Fibroblast of villous mesenchyme (primary cell): ENCODE data around the gene FAM50B. TPM values are rescaled to one million over a fixed set of nuclear protein-coding genes. Genes with fewer than 3 reads are reported as not detected.

Experiments used
- DNase-seq: peaks from one replicate; pipeline ENCODE4 v3.0.0-alpha.2; 2010; ENCODE audit warnings: low read depth
- H3K4me3 ChIP-seq: 2 replicates; pipeline ENCODE4 v1.5.1; 2011; ENCODE audit warnings: low read depth, mild to moderate bottlenecking, low read length
- total RNA-seq: library from RNA; depleted of rRNA; stranded (reverse); fragments of >200 nt; gene quantifications from 2 replicates; pipeline ENCODE4 v1.2.3, GENCODE V29; 2012
- TF ChIP-seq, protein P1 (sequence below): IDR thresholded peaks from 2 replicates; pipeline ENCODE4 v1.5.1; 2012; ENCODE audit warnings: low read depth, mild to moderate bottlenecking, low read length; ENCODE audit not compliant: insufficient read depth

FAM50B gene
- total RNA-seq, 1 donor: 6.0 TPM

DNA sequence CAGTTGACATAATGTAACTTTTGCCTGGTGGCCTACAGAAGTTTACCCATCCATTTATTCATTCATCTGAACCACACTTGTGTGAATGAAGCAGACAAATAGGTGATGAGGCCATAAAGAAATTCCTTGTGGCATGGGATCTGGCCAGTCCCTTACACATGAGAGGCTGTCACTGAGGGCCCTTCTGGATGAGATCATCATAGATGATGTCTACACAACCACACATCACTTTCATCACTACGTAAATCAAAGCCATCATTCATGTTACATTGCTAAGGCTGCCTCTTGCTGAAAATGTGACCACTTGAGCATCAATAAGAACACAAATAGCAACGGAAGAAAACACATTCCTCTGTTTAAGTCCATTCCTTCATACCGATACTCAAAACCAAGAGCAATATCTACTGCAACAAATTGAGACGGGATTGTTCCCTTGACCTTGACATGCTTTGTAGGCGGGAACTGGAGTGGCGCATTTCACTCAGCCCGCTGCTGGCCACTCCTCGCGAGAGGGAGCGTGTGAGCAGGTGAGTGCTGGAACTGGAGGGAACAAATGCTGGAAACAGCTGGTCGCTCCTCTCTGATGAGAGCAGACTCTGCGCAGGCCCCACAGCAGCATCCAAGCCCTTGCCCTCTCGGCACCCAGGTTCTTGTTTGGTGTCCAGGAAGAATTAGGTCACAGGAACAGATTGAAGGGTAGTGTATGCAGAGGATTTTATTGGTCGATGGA, 49.3 kb downstream of the FAM50B start:
- no peak overlapping the region for H3K4me3 ChIP-seq
- no peak for DNase-seq
- TF ChIP-seq, protein P1, sequence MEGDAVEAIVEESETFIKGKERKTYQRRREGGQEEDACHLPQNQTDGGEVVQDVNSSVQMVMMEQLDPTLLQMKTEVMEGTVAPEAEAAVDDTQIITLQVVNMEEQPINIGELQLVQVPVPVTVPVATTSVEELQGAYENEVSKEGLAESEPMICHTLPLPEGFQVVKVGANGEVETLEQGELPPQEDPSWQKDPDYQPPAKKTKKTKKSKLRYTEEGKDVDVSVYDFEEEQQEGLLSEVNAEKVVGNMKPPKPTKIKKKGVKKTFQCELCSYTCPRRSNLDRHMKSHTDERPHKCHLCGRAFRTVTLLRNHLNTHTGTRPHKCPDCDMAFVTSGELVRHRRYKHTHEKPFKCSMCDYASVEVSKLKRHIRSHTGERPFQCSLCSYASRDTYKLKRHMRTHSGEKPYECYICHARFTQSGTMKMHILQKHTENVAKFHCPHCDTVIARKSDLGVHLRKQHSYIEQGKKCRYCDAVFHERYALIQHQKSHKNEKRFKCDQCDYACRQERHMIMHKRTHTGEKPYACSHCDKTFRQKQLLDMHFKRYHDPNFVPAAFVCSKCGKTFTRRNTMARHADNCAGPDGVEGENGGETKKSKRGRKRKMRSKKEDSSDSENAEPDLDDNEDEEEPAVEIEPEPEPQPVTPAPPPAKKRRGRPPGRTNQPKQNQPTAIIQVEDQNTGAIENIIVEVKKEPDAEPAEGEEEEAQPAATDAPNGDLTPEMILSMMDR: no peak

DNA sequence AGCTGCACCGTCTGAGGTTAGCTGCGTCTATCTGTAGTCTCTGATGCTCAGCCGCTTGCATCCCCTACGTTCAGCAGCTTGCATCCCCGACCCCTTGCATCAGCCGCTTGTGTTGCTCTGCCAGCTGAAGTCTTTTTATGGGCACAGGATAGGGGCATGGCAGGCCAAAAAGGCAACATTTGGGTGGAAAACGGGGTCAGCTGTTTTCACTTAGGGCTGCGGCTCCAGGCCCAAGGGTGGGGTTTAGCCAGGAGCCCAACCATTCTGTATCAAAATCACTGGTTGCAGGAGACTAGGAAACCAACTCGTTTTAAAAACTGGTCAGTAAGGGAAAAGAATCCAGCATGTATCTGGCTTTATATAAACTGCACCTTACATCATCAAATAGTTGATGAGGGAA, 49.9 kb downstream of the FAM50B start:
- no peak for DNase-seq
- TF ChIP-seq, protein P1: no peak
- no peak overlapping the region for H3K4me3 ChIP-seq

DNA sequence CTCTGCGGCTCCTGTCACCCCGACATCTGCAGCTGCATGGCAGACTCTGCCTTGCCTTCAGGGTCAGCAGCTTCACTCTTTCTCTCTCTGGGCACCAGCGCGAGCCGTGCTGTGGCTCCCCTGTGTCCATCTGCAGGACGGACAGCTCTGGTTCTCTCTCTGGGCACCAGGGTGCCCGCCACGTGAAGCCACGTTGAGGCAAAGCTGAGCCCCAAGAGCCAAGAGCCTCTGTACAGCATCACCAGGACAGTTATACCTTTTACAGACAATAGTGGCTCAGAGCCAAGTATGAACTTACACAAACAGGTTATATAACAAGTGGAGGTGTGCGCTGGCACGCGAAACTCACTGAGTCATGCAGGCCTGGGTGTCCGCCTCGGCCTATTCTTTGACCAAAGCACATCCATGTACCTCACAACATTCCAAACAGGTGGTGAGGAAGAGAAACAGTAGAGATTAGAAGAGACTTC, 50.8 kb downstream of the FAM50B start:
- DNase-seq: no peak
- TF ChIP-seq, protein P1: no peak

More for the DNA sequence above, 50.8 kb downstream of the FAM50B start:
- H3K4me3 ChIP-seq: no peak overlapping the region

Other genes starting within 250 kb of the FAM50B start
- 82.1 and 92.4 TPM in 2 replicates for gene PXDC1, start 97.7 kb upstream of the FAM50B start, total RNA-seq
- gene FAM217A, start 229.8 kb downstream of the FAM50B start, total RNA-seq: not detected in 2 replicates